ENCODE measurements around the gene AIG1. TPM values are rescaled to one million over a fixed set of nuclear protein-coding genes. Genes with fewer than 3 reads are reported as not detected.

The AIG1 gene
- total and polyA plus RNA-seq, 2 of the 13 experiments (the other 11 are each of a cell fraction or from before 2014, with no cell fraction given), result 115 to 197 TPM

- TF ChIP-seq ZBTB40 (IDR thresholded peaks at IDR 0.05), result 0 out of 2 replicates have a peak, but pooled peaks have one; percentile 19
- TF ChIP-seq ZBTB40 (CRISPR knock-in tag; IDR thresholded peaks at IDR 0.05), result no peak
- no peak for TF ChIP-seq AKAP8 (CRISPR knock-in tag; IDR thresholded peaks at IDR 0.05)
- TF ChIP-seq ZSCAN21 (CRISPR knock-in tag; IDR thresholded peaks at IDR 0.05; ENCODE audit: borderline replicate concordance), result no peak
- TF ChIP-seq NAIF1 (CRISPR knock-in tag; IDR thresholded peaks at IDR 0.05; ENCODE audit: borderline replicate concordance), result 0 out of 2 replicates have a peak, but pooled peaks have one; percentile 42
- TF ChIP-seq SRSF4 (IDR thresholded peaks at IDR 0.05; ENCODE audit: low read depth, low read length, poor library complexity, severe bottlenecking), result no peak
- no peak for TF ChIP-seq ZNF549 (CRISPR knock-in tag; IDR thresholded peaks at IDR 0.05)
- TF ChIP-seq ZFP90 (CRISPR knock-in tag; IDR thresholded peaks at IDR 0.05; ENCODE audit: borderline replicate concordance), result no peak
- TF ChIP-seq SKI (IDR thresholded peaks at IDR 0.05; ENCODE audit: partially characterized antibody), result no peak
- no peak for TF ChIP-seq NFAT5 (CRISPR knock-in tag; IDR thresholded peaks at IDR 0.05)
- TF ChIP-seq MTERF4 (CRISPR knock-in tag; IDR thresholded peaks at IDR 0.05), result no peak
- TF ChIP-seq ELF3 (CRISPR knock-in tag; IDR thresholded peaks at IDR 0.05), result no peak
- no peak for TF ChIP-seq GFI1 (CRISPR knock-in tag; IDR thresholded peaks at IDR 0.05; ENCODE audit: borderline replicate concordance)
Observed at GRCh38 chr6:143064951-143065683, 4.4 kb downstream of the AIG1 start (continued).

All from HepG2 (cell line).